ENCODE data around the gene ASH1L. TPM values are rescaled to one million over a fixed set of nuclear protein-coding genes. Genes with fewer than 3 reads are reported as not detected.

ASH1L gene
- total RNA-seq, 1 experiment from 2014 or later: 30.5 TPM

- ChIA-PET POLR2A (no interaction called here), RAD21 (ENCODE audit: low non-redundant PET in 1 of 2, low total read pairs in 2 of 2, uncharacterized antibody in 2 of 2, unreplicated experiment in 2 of 2) (no interaction called here), CTCF (no interaction called here)
- Histone ChIP-seq H3K27me3 (ENCODE audit: insufficient read depth, low read length) (no peaks in the 10 kb centered on the region), H3K9me2 (ENCODE audit: insufficient read depth) (no peaks in the 10 kb centered on the region), H3K9ac (ENCODE audit: low read length) (no peak overlapping the region), H2AFZ (ENCODE audit: low read depth, low read length, poor library complexity, severe bottlenecking) (no peak overlapping the region), H4K20me1 (ENCODE audit: insufficient read depth) (no peaks in the 10 kb centered on the region), H3K4me3 (replicated peaks in 1 of 2; ENCODE audit: low read depth in 1 of 2, low read length in 2 of 2) (no peak overlapping the region), H3K27ac (ENCODE audit: low read depth, low read length) (no peak overlapping the region), H3K79me2 (ENCODE audit: insufficient read depth, low read length) (no peaks in the 10 kb centered on the region), H3K9me3 (ENCODE audit: control insufficient read depth in 1 of 2, insufficient read depth in 1 of 2, low read depth in 1 of 2, low read length in 2 of 2) (no peaks in the 10 kb centered on the region), H3K4me1 (ENCODE audit: control insufficient read depth in 1 of 2, insufficient read depth in 2 of 2, low read length in 2 of 2) (no peaks in the 10 kb centered on the region; a peak in 1 of 4 replicates), H3K4me2 (ENCODE audit: low read length) (no peak overlapping the region), H3K36me3 (ENCODE audit: control insufficient read depth in 1 of 2, insufficient read depth in 2 of 2, low read length in 2 of 2) (peaks cover 3 to 15% of the 10 kb centered on the region in 2 experiments; a peak in 3 of 4 replicates)
- intact Hi-C loops (cut with micrococcal nuclease): no loop called here
- no TSS peak for BruUV-seq (replicated peaks)
- no peak for TF ChIP-seq CEBPB (IDR thresholded peaks at IDR 0.05; ENCODE audit: low read depth)
- TF ChIP-seq TCF7L2 (IDR thresholded peaks at IDR 0.05; ENCODE audit: borderline replicate concordance, extremely low read depth, insufficient read depth, insufficient read length): no peak
- TF ChIP-seq ZFX (IDR thresholded peaks at IDR 0.05): no peak
- DNase-seq (ENCODE audit: low read depth, low spot score) (no peak), ATAC-seq (no peak)
These were observed 165.6 kb downstream of the ASH1L start for GRCh38 chr1:155396874-155397476.

- H3K9me3 ChIP-seq (ENCODE audit: control insufficient read depth in 1 of 2, insufficient read depth in 1 of 2, low read depth in 1 of 2, low read length in 2 of 2): peaks cover 0 to 2% of the 10 kb centered on the region in 2 experiments; a peak in 1 of 4 replicates
- ChIA-PET RAD21 (ENCODE audit: low non-redundant PET in 1 of 2, low total read pairs in 2 of 2, uncharacterized antibody in 2 of 2, unreplicated experiment in 2 of 2) (no interaction called here), POLR2A (no interaction called here), CTCF (no interaction called here)
- H3K36me3 ChIP-seq (ENCODE audit: control insufficient read depth in 1 of 2, insufficient read depth in 2 of 2, low read length in 2 of 2): peaks cover 3 to 25% of the 10 kb centered on the region in 2 experiments; a peak in 3 of 4 replicates
- DNase-seq (ENCODE audit: low read depth, low spot score): no peak
- no TSS peak for BruUV-seq (replicated peaks)
- no peaks in the 10 kb centered on the region for H3K9me2 ChIP-seq (ENCODE audit: insufficient read depth)
- no peak overlapping the region for H3K4me3 ChIP-seq (replicated peaks in 1 of 2; ENCODE audit: low read depth in 1 of 2, low read length in 2 of 2)
- no peak for TF ChIP-seq ELF1 (IDR thresholded peaks at IDR 0.05; ENCODE audit: borderline replicate concordance, low read depth)
- TF ChIP-seq EZH2phosphoT487 (IDR thresholded peaks at IDR 0.05; ENCODE audit: borderline replicate concordance): no peak
- no peak for TF ChIP-seq YY1 (IDR thresholded peaks at IDR 0.05; ENCODE audit: extremely low read depth, insufficient replicate concordance, low read depth, low read length)
- TF ChIP-seq MAX (IDR thresholded peaks at IDR 0.05): no peak
- TF ChIP-seq EZH2 (IDR thresholded peaks at IDR 0.05): no peak
- TF ChIP-seq EGR1 (IDR thresholded peaks at IDR 0.05; ENCODE audit: low read depth): no peak
- TF ChIP-seq SRF (IDR thresholded peaks at IDR 0.05; ENCODE audit: low read depth): no peak
- no peak for TF ChIP-seq JUND (IDR thresholded peaks at IDR 0.05)
- TF ChIP-seq CEBPB (IDR thresholded peaks at IDR 0.05; ENCODE audit: low read depth): no peak
- TF ChIP-seq ATF3 (IDR thresholded peaks at IDR 0.05): no peak
- TF ChIP-seq RAD21 (IDR thresholded peaks at IDR 0.05; ENCODE audit: low read depth): no peak
- H3K27me3 ChIP-seq (ENCODE audit: insufficient read depth, low read length): no peaks in the 10 kb centered on the region
- H4K20me1 ChIP-seq (ENCODE audit: insufficient read depth): no peaks in the 10 kb centered on the region
- no peak overlapping the region for H3K9ac ChIP-seq (ENCODE audit: low read length)
- intact Hi-C loops (cut with micrococcal nuclease): no loop called here
- no peaks in the 10 kb centered on the region; a peak in 1 of 4 replicates for H3K4me1 ChIP-seq (ENCODE audit: control insufficient read depth in 1 of 2, insufficient read depth in 2 of 2, low read length in 2 of 2)
- no peaks in the 10 kb centered on the region for H3K79me2 ChIP-seq (ENCODE audit: insufficient read depth, low read length)
- ATAC-seq: no peak
- no peak overlapping the region for H3K27ac ChIP-seq (ENCODE audit: low read depth, low read length)
- no peak overlapping the region for H2AFZ ChIP-seq (ENCODE audit: low read depth, low read length, poor library complexity, severe bottlenecking)
- H3K4me2 ChIP-seq (ENCODE audit: low read length): no peak overlapping the region
These were observed 169.6 kb downstream of the ASH1L start for GRCh38 chr1:155392898-155393411.

All from HCT116 (cell line).